Activated T-helper 1 cell treated with anti-CD3 and anti-CD28 coated beads, Interleukin-2, amount 50 U/mL, for 16 hours (primary cell): ENCODE results near the gene CADPS2.

Source experiments
- DNase-seq, 2 donors: peaks; one replicate each; pipeline ENCODE4 v3.0.0-alpha.2; 2020; ENCODE audit warnings: low read depth in 1 of 2, low spot score in 1 of 2

CADPS2 gene

DNA sequence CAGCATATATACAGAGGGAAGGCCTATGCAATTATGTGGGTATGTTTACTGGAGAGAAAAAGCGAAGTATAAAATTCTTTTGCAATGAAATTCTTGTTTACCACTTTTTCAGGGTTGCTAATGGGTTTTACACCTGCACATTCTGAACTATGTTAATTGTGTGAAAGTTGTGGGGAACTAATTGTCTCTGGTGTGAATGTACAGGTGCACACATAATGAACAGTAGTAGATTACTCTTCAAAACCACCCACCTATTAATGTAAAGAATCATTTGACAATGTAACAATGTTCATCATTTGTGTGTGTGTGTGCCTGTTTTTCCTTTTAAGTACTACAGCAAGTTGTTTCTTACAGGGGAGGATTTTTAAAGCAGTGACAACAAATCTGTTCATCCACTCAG, 501.7 kb downstream of the CADPS2 start:
- no peak for DNase-seq

DNA sequence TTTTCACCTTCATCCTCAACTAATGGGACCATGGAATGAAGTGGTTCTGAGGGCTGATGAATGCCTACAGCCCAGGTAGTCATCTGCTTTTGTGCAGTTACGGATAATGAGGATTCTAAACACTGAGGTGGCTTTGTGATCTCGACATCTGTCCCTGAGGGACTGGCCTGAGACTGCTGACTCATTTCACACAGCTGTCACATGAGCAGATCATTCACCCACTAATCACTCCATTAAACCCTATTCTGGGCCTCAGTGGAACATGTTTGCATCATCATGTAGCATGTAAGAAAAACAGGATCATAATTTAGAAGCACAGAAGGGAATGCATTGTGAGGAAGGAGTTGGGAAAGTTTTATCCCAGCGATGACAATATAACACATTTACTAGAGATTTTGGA, 502.3 kb downstream of the CADPS2 start:
- no peak for DNase-seq

DNA sequence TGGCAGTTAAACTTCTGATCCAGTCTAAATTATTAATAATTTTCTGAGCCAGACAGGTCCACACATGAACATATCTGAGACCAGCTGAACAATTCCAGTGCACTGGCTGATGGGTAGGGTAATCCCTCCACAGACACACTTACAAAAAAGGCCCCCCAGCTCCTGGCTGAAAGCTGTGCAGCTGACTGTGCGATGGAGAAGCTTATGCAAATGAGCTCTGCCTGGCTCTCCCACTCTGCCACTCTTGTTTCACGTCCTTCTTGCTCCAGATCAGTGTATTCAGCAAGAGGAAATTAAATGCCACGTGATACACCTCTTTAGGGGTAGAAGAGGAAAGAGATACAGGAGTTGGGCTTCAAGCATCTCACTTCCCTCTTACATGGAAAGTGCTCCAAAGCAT, 505.3 kb downstream of the CADPS2 start:
- no peak for DNase-seq

DNA sequence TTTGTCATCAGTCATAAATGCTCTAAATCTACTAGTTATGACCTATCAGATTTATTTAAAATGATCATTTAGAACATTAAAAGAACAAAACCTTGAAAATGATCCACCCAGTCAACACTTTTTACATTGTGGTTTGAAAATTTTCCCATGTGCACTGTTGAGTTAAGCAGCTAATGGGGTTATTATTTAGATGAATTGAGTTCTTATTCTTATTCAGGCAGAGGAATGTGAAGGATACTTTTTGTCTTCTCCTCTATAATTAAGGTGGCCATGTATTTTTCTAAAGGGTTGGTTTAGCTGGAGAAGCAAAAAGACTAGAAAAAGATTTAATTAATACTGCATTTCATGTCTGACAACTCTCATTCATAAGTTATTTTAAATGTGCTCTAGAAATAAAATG, 506.8 kb downstream of the CADPS2 start:
- no peak for DNase-seq

DNA sequence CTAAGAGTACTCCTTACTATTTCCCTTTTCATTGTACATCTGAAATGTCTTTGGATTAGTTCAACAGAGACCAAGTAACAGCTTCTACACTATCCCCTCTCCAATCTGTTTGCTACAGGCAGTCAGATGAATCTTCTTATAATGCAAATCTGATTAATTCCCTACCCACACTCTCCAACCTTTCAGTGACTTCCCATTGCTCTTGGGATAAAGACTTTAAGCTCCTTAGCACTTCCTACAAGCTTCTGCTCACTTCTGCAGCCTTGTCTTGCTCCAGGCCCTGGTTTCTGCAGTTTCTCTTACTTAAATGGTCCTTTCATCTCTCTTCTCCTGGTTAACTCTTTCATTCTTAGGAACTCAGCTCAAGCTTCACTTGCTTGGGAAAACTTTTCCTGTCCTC, 516.5 kb downstream of the CADPS2 start:
- DNase-seq = no peak

DNA sequence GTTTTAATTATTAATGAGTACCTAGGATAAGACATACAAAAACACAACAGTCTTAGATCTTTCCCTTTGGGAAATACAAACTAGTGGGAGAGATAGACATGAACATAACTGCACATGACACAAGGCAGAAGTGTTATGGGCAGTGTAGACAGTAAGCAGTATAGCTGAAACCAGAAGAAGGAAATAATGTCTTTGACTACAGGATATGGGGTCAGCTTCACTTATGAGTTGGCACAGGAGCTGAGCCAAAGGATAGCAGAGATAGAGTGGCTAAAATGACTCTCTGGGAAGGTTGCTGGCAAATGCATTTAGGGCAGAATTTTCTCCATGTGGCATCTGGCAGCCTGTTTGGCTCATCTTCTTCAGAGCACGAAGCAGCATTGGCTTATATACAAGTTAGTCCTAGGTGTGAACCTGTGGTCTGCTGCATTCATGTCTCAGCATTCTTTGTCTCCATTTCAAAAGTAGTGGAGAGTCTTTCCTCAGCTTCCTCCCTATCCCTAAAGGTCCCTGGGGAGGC, 521.4 kb downstream of the CADPS2 start:
- no peak for DNase-seq

DNA sequence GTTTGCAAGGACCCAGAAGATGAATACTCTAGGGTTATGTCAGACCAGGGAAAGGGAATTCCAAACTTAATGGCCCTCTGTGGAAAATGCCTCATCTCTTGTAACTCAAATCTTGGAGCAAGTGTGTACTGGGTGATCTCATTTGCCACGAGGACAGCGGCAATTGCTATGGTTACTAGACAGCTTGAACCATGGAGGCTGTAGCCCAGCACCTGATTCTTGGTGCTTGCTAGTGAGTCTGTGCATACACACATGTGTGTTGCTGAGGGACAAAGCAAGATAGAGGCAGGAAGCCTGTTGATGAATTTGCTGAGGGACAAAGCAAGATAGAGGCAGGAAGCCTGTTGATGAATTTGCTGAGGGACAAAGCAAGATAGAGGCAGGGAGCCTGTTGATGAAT, 523.1 kb downstream of the CADPS2 start:
- no peak for DNase-seq

DNA sequence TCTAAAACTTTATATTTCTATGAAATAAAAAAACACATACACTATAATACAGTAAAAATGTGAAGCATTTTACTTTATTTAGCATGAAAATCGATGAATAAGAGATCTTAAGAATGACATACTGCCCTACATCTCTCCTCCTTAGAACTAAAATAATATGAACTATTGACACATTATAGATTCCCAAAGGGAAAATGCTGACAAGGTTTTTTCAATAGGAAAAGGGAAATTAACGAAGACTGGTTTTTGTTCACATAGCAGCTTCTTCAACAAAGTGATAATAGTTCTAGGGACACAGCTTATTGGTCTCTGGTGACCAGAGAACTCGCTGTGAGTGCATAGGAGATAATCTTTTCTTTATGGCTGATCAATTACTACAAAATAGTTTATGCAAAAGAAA, 523.8 kb downstream of the CADPS2 start:
- DNase-seq = no peak

DNA sequence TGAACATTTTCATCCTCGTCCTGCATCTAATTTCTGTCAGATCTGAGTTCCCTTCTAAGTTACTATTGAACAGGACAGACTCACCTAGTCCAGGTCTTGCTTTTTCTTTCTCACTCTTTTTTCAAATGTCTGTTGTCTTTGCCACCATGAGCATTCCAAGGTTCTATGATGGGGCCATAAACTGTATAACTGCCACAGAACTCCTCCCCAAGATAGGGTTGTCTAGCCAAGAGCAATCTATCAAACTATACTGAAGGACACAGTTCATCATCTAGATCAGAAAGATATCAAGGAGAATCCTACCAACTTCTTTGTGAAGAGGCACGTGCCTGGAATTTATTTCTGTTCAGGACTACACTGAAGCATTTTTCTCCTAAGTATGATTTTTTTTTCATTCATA, 531.6 kb downstream of the CADPS2 start:
- DNase-seq = no peak

DNA sequence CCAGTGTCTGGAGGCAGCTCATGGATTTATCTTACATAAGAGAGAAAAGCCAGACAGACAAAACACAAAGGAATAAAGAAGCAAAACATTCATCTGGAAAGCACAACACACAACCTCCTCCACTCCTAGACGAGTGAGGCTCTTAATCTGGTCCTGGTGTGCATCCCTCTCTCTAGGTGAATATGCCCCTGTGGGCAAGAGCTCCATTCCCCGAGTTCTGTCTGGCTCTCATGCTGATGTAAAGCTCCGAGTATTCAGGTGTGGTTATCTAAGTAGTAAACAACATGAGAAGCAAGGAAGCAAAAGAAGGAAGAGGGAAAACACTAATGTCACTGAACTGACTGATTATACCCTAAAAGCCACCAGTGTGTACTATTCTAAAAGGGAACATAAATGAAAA, 533.8 kb downstream of the CADPS2 start:
- DNase-seq = no peak

DNA sequence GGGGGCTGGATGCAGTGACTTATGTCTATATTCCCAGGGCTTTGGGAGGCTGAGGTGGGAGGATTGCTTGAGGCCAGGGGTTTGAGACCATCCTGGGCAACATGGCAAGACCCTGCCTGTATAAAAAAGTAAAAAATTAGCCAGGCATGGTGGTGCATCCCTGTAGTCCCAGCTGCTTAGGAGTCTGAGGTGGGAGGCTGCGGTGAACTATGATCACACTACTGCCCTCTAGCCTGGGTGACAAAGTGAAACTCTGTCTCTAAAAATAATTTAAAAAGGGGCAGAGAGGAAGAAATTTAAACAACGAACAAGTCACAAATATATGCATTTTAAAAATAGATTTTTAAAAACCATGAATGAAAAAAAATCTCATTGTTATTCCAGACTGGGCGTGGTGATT, 535.6 kb downstream of the CADPS2 start:
- DNase-seq = no peak

DNA sequence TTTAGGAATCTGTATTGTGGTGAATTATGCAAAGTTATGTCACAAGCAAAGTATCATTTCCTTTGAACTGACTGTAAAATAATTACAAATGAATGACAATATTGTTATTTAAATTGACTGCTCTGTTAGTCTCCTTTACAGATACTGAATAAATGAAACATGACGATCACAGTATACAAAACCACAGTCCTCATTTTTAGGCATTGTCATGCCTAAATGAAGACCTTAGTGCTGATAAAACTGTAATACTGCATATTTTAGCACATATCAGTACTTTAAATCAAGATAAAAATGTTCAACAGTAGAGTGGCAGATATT, 542.0 kb downstream of the CADPS2 start:
- no peak for DNase-seq

DNA sequence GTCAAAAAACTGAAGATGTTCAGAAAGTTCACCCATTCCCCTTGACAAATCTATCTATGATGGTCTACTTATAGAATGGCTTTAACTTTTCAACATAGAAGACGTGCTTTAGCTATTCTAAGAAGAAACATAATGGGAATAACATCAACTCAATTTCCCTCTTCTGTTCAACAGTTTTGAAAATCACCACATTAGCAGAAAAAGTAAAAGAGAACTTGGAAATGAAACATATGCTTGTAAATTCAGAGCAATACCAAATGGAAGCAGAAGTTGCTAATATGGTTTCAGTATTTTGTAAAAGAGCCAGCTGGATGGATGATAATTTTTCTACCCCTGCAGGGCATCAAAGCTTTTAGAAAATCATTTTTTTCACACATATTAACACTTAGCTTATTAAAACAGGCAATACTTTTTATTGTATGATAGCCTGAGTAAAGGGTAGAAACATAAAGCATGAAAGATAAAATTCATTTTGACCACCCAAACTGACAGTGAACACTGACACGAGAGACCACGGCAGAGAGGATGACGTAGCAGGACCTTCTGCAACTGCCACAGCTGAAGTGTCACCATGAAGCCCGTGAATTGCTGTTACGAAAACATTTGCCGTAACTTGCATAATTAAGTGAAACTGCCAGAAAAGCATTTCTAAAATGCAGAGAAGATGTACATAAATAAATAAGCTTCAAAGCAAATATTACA, 542.5 kb downstream of the CADPS2 start:
- no peak for DNase-seq

DNA sequence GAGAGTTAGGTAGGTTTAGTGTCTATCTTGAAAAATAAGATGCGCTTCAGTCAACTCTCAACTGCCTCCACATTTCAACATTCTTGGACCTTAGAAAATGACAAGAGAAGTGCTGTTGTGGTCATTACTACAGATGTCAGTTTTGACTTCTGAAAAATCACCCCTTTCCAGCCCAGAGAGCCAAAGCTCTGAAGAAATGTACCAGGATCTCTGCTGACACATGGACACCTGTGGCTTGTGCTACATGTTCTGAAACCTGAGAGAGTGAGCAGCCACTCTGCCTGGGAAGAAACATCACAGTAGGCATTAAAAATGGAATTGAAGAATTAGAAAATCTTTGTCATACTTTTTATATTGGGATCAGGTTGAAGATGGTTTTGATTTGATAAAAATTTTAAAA, 545.8 kb downstream of the CADPS2 start:
- no peak for DNase-seq

DNA sequence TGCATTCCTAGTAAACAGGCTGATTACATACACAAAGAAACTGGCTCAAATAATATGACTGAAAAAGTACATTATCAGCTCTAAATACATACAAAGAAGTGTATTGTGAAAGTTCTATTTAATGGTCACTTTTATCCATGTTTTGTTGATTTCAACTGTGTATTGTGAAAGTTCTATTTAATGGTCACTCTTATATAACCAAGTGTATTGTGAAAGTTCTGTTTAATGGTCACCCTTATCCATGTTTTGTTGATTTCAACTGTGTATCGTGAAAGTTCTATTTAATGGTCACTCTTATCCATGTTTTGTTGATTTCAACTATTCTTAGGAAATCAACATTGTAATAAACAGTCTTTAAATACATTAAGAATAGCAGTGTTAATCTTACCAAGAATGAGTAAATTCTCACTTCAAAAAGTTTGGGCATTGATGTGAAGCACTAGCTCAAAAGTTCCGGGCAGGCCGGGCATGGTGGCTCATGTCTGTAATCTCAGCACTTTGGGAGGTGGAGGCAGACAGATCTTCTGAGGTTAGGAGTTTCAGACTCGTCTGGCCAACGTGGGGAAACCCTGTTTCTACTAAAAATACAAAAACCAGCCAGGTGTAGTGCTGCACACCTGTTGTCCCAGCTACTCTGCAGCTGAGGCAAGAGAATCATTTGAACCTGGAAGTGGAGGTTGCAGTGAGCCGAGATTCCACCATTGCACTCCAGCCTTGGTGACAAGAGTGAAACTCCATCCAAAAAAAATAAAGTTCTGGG, 546.9 kb downstream of the CADPS2 start:
- no peak for DNase-seq

DNA sequence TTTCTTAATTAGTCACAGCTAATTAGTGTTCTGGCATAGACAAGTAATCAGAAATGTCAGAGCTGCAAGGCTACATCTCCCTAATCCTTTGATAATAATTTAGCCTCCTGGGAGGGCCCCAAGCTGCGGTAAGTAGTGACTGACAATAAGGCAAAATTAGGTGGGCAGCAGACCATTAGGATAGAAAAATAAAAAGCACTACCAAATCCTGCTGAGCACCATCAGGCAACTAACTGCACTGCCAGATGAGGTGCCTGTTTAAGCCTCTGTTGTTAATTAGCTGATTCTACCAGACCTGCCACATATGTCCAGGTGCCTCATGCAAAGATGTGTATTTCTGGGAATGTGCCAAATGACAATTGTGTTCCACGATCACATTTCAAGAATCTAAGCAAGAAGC, 549.2 kb downstream of the CADPS2 start:
- no peak for DNase-seq

DNA sequence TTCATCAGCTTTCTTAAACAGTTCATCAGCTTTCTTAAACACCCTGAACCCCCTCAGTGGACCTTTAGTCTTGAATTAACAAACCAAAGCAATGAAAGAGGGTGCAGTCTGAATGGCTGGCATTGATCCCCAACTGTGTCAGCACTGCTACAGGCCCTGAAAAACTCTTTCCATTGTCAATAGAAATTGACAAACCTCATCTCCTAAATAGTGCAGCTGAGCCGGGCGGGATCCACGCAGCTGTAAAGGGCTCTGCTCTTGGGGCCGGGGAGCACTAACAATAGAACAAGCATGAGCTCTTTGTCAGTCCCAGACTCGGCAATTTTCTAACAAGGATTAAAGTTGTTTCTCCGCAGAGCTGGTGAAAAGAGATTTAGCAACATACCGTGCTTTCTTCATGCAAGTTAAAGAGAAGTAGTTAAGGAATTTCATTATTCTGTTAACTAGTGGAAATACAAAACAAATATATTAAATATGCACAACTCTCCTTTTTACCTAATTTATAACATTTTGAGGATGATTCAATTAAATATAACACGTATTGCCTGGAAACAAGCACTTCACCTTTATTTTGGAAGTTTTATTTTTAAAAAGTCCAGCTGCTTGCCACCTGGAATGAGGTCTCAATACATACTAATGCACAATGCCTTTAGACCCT, 557.0 kb downstream of the CADPS2 start:
- no peak for DNase-seq

DNA sequence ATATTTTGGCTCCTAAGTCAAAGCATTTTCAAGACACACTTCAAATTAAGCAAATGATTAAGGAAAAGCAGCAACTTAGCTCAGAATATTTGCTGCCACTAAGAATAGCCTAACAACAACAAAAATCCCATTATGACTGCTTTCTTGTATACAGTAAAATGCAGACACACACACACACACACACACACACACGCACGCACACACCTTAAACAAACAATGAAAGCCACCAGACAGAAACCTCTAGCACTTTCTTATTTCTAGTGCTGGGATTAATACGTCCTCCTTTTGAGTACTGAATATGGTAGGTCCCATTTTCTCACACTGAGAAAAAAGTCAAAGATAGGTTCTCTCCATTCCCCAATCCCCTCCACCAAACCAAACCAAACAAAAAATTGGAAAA, 558.3 kb downstream of the CADPS2 start:
- no peak for DNase-seq

DNA sequence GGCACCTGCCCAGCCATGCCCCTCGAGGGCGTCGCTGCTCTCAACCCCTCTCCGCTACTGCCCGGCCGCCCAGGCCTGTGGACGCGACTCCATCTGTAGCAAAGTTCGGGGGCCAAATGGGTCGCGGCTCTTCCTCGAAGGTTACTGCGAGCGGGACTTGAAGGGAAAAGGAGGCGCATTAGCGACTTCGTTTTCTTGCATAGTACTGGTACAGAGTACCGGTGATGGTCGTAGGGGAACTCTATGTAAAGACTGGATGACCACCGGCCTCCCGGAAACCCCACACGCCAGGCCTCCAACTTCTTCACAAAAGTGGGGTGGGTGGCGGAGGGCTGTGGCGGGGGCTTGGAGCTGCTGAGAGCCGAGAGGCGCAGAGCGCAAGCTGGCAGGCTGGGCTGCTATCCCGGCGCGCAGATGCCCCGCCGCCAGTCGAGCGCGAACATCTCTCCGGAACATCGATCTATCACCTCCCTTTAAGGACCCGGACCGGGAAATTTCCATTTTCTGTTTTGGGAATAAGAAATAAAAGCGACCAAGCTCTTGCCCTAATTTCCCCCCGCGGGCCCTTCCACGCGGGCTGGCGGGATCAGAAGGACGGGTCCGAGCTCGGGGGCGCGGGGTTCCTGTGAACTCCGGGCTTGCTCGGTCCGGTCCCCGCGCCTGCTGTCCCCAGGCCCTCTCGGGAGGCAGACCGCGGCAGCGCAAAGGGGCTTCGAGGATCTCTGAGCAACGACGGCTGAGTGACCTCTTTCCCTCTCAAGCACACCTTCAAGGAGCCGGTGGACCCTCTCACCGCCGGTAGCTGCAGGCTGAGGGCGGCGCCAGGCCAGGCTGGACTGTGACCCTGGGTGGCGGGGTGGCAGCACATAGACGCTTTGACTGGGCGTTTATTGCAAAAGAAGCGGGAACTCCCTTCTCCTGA, 569.5 kb downstream of the CADPS2 start:
- no peak for DNase-seq

DNA sequence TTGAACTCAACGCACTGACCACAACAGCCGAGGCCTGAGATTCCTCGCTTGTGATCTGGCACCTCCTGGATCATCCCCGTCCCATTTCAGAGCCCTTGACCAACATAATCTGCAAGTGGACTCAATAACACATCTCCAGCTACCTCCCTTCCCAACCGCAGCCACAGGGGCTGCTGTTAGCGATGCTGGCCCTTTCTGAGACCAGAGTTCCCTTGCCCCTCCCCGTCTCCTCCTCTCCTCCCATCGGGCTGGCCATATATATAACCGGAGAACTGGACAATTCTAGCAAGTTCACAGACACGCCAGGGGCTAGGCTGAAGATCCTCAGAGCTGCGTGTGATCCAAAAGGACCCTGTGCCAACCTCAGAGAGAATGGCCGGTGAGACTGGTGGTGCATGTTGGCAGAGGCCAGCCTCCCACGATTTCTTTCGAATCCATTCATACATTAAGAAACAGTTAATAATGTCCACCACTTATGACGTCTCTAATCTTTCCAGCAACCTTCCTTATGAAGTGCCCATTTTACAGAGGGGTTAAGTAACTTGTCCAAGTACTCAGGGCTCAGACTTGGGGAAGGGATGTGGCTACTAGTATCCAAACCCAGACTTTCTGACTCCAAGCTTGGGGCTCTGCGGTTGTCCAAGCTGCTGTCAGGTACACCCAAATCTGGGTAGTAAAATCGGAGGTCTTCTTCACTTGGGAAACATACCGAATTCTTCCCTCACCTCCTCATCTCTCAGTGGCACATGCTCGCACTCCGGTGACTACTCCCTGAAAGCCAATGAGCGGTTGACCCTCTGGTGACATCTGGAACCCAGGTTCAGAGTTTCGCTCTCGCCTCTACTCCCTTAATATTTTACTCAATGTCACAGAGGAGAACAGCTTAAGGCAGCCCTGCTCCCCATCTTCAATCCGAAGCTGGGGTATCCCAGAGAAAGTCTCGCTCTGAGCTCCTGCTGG, 570.5 kb downstream of the CADPS2 start:
- DNase-seq = no peak
